ENCODE results near the gene C1QL1.

C1QL1 gene

DNA sequence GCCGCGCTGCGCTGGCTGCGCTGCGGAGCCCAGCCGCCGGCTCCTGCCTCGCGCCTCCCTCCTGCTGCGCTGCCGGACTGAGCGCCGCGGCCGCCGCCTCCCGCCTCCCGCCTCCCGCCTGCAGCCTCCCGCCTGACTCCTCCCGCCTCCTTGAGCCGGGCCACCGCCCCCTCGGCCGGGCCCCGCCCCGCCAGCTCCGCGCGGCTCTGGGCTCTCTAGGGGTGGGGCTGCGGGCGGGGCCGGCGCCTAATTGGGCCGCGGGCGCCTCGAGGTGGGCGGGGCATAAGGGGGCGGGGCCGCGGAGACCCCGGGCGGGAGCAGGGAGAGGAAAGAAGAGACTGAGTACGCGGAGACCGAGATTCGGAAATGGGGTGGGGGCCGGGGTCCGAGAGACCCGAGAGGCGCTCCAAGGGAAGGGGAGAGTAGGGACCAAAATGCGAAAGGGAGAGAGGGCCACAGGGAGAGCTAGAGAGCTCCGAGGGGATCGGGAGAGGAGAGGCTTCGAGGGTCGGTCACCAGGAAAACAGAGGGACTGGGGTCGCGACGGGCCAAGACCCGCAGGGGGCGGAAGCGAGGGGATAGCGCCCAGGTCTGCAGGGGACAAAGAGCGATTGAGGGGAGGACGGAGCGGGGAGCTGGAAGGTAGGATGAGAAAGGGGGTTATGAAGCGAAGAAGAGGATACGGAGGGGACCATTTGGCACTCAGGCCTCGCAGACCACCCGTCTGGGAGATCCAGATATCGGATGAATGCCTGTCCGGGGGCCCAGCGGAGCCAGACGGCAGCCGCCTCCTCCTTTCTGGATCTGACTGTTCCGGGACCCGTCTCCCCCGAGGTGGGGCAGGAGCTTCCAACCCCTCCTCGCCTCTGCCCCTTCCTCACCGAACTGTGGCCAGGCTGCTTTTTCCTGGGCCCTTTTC is at the start of gene C1QL1:
Gene C1QL1, minus strand, starts transcription at position 79 of the 919 bp plus-strand sequence. CDS start 255 bp downstream, outside the sequence.
- no peak for DNase-seq

DNA sequence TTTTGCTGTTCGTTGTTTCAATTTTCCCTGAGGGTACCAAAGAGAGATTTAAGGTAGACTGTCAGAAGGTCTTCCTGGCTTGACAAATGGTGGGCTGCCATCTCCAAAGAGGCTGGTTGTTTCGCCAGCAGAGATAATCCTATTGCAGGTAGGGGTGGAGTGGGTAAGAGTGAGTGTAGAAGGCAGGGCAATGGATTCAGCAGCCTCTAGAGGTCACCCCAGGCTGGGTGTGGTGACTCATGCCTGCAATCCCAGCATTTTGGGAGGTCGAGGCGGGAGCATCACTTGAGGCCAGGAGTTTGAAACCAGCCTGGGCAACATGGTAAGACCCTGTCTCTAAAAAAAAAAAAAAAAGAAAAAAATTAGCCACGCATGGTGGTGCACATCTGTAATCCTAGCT is 48.7 kb upstream of the C1QL1 start:
- DNase-seq = no peak

DNA sequence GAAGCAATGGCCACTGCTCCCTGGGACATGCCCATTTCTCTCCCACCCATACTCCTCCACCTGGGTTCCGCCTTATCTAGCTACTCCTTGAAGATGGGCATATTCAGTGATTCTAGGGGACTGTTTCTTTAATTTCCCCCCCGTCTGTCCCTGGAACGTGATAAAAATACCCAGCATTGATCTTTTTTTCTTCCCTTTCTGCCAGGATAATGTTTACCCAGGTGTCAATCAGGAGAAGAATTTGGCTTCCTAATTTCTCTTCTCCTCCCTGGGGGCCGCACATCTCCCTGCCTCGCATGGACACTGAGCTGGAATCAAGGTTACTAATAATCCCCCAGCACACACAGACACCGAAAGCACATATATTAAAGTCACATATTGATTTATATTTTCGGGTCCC is 48.1 kb upstream of the C1QL1 start:
- DNase-seq = no peak

DNA sequence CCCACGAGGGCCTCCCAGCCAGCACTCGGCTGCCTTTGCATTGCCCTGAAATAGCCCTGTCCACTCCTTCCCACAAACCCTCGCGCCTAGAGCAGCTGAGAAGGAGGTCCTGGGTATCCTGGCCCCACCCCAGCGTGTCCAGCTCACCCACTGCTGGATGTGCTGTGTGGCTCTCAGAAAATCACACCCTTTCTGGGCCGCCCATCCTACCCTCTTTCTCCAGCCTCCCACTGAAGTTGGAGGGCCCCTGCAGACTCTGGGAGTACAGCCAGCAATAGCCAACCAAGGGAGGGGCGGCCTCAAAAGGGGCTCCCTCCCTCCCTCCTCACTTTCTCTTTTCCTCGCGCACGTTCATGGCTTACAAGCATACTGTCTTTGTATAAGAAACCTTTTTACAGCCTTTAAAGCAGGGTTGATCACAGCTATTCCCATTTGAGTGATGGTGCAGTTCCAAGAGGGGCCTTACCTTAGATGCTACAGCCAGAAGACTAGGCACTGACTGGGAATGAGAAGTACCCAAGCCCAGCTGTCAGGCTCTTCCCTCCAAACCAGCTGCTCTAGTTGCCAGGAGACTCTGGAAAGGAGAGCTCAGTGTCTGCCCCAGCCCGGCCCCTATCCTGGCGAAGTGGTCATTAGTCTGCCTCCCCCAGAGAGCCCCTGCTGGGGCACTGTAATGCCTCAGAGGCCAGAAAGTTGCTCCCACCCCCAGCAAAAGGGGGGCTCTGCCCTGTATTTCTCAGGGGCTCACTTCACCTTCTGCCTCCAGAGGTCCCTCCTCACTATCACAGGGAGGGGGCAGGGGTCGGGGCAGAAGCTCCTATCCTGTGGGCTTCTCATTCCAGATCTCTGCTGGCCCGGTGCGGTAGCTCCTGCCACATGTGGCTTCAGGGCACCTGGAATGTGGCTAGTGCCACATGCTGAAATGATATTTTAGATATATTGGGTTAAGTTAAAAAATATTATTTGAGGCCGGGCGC is 45.2 kb upstream of the C1QL1 start:
- no peak for DNase-seq

DNA sequence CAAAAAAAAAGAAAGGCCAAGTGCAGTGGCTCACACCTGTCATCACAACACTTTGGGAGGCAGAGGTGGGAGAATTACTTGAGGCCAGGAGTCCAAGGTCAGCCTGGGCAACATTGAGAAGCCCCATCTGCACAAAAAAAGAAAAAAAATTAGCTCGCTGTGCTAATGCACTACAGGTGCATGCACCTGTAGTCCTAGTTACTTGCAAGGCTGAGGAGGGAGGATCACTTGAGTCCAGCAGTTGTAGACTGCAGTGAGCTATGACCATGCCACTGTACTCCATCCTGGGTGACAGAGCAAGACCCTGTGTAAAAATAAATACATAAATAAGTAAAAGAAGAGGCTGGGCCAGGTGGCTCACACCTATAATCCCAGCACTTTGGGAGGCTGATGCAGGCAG is 43.7 kb upstream of the C1QL1 start:
- DNase-seq = no peak

DNA sequence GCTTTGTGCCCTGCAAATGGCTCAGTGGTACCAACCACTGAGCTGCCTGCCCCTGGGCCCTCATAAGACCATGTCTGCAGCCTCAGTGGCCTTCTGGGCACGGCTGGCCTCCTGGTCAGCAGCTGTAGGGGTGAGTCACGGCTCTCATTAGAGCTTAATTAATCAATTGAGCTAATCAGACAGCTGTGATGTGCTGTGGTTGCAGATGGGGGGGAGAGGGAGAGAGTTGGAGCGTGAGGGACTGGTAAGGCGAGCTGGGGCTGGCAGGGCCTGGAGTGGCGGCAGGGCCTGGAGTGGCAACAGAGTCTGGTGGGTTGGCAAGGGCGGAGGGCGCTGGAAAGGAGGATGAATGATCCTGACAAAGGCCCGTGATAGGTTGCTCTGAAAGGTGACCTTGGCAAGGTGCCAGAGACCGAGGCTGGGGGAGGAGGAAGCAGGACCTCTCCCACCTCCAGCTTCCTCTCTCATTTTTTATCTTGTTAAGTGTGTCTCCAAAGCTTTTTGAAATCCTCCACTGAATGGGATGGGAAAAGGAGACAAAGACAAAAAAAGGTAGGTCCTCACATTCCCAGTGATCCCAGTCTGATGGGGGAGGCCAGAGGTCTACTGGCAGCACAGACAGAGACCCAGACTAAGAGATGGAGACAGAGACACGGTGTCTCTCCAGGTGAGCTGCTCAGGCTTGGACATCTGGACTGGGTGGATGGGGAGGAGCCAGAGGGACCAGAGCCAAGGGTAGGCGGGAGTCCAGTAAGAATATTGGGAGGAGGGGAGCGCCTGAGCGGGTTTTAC is 41.8 kb upstream of the C1QL1 start:
- DNase-seq = no peak

- no peak for DNase-seq
Measured at GRCh38 chr17:45008216-45008615, 40.1 kb upstream of the C1QL1 start.

- DNase-seq = no peak
Measured at GRCh38 chr17:45006927-45007461, 38.9 kb upstream of the C1QL1 start.

GRCh38 chr17:45005700-45006099 is 37.6 kb upstream of the C1QL1 start:
- no peak for DNase-seq

- DNase-seq = no peak
Measured at GRCh38 chr17:45004388-45004787, 36.3 kb upstream of the C1QL1 start.

GRCh38 chr17:45003877-45004276 is 35.8 kb upstream of the C1QL1 start:
- DNase-seq = no peak

DNA sequence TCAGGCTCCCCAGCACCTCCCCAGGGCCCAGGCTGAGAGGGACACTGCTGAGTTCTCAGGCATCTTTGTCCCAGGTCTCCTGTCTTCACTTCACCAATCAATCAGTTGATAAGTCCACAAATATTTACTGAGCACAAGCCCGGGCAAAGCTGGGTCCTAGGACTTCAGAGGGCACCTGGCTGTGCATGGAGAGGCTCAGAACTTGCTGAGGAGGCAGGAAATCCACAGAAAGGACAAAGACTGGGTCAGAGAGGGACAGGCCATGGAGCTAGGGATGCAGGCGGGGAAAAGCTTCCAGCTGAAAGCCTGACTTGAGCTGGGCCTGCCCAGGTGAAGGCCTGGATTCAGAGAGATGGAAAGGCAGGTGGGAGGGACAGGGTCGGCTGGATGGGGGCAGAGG is 33.2 kb upstream of the C1QL1 start:
- no peak for DNase-seq

GRCh38 chr17:44999433-44999832 is 31.3 kb upstream of the C1QL1 start:
- DNase-seq = no peak

DNA sequence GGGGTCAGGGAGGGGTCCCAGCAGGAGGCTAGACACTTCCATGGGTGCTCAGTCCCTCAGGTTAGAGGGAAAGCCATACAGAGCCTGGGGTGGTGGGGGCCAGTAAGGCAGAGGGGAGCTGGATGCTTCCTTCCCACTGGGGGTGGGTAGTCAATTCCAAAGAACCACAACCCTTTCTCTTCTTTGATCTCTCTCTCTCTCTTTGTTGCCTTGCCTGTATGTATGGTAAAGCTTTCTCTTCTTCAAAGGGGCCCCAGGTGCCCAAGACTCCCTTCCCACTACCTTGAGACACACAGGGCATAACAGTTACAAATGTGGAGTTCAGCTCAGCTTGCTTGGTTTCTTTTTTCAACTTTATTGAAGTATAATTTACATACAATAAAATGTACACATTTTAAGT is 30.5 kb upstream of the C1QL1 start:
- DNase-seq = no peak

DNA sequence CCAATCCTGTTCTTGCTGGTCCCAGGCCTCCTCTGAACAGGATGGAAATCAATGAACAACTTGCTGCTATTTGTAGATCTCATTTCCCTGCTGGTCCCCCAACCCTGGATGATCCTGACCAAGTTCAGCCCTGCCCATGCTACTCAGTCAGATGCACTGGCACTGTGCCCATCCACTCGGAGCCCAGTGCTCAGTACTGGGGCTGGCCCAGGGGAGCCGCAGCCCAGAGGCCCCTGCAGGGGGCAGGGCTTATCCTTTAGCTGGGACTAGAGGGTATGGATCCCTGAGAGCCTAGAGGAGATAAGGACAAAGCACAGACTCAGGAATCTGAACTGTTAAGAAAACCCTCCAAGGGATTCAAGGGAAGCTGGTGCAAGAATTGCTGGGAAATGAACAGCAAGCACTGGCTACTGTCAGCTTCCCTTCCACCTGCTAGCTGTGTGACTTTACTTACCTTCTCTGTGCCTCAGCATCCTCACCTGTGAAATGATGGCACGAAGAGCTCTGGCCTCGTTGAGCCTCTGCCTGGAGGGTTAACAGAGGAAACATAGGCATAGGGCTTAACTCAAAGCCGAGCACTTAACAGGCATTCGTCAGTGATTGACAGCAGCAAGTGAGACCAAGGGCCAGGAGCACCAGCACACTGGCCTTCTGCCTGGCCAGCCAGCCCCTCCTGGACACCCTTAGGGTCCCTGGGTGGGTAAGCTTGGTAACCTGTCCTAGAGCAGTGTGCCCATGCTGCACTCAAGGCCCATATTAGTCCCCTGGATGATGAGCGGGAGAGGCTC is 29.8 kb upstream of the C1QL1 start:
- no peak for DNase-seq

DNA sequence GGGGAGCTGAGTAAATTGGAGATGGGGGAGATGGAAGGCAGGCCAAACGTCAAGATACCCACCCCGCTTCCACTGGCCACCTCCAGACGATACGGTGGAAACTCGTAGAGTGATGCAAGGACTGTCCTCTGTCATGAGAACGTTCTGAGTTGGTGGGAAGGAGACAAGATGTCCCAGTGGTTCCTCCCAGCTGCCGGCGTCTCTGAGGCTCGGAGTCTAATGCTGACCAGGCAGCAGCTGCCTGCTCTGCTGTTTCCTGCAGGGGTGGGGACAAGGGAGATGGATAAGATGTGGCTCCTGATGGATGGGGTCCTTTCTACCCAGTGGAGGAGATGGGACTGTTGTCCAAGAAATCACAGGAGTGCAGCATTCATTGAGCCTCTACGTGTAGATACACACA is 28.2 kb upstream of the C1QL1 start:
- no peak for DNase-seq

- no peak for DNase-seq
Measured at GRCh38 chr17:44995436-44996001, 27.4 kb upstream of the C1QL1 start.

DNA sequence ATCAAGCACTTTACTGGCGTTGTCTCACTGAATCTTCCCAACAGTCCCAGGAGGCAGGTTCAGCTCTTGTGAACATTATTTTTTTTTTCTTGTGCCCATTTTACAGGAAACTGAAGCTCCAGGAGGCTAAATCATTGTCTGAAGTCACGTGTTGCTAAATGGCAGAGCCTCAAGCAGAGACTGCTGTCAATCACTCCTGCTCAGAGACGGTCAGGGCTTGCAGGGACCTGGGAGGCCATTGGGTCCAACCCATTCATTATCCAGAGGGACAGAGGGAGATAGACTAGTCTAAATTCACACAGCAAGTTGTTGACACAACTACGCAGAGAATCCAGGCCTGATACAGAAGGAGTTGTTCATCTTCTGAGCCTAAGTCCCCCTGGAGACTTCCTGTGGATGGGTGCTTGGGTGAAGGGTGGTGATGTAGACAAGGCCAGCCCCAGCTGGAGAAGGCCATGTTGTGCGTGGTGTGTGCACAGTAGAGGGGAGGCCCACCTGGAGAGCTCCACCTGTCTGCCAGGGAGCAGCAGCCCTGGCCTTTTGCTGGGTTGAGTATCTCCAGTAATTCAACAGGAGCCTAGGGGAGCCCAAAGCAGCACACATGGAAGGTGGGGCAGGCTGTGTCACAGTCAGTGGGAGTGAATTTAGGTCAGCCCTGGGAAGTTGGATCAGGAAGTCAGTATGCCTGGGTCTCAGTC is 24.3 kb upstream of the C1QL1 start:
- DNase-seq = no peak

DNA sequence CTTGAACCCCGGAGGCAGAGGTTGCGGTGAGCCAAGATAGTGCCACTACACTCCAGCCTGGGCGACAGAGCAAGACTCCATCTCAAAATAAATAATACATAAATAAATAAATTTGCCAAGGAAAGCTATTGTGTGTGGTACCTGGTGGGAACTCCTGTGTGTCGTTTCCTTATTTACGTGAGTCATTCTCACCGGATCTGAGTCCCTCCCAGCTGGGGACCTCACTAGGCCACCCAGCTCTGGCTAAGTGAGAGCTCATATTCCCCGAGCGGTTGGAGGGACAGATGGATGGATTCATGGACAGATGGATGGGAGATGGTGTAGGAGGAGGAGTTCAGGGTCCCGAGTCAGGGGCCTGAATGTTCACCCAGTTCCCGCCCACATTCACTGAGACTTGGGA is 22.9 kb upstream of the C1QL1 start:
- DNase-seq = no peak

- DNase-seq = no peak
Measured at GRCh38 chr17:44989552-44990138, 21.5 kb upstream of the C1QL1 start.

Data from cortex of kidney (tissue), 1 donor.